Measurements from ENCODE around the gene APCDD1L.

GRCh38 chr20:58553166-58553696 is 38.0 kb upstream of the APCDD1L start:
- TF ChIP-seq CTCF (IDR thresholded peaks at IDR 0.05) (no peak), ZFX (IDR thresholded peaks at IDR 0.05; ENCODE audit: borderline replicate concordance) (no peak)

Data from 22Rv1 (cell line).